Colon (tissue), 2 donors: Measurements from ENCODE around the gene MRPS27.
"Not testable (repeated sequence)": the region's sequence is repeated elsewhere in the genome, so short reads cannot be mapped to it uniquely, and the experiment has no call there.

Experiments used
- FAIRE-seq: peaks from 2 replicates; lab custom pipeline; 2012; peaks lifted over from hg19 to GRCh38; lab: Jason Lieb, UNC
- donor health status: control.
- donor health status: control.

MRPS27 gene

GRCh38 chr5:72325566-72326305, 5.7 kb upstream of the MRPS27 start:
- FAIRE-seq, result no peak

DNA sequence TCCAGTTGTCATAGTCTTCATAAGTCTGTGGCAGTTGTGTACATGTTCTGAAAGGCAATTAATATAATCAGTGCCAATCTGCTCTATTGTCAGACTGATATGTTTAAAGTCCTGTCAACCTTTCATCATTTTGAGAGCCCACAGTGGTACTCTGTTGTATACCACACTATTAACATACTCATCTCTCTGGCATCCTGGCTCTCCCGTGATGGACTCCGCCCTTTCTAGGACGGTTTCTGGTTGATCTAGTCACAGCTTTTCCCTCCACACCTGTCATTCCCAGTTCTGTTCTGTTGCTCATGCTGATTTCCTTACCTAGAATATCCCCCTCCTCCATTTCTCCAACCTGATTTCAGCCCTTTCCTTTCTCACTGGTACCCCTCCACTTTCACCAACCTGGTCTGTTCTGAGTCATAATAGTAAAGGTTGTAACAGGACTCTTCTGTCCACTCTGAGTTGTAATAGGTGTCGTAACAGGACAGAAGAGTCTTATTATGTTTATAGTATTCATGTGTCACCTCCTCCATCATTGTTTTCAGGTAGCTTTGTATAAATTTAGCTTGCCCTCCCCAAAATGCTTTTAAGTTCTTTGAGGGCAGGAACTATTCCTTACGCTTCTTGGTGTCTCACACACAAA, 4.3 kb upstream of the MRPS27 start:
- no peak for FAIRE-seq

DNA sequence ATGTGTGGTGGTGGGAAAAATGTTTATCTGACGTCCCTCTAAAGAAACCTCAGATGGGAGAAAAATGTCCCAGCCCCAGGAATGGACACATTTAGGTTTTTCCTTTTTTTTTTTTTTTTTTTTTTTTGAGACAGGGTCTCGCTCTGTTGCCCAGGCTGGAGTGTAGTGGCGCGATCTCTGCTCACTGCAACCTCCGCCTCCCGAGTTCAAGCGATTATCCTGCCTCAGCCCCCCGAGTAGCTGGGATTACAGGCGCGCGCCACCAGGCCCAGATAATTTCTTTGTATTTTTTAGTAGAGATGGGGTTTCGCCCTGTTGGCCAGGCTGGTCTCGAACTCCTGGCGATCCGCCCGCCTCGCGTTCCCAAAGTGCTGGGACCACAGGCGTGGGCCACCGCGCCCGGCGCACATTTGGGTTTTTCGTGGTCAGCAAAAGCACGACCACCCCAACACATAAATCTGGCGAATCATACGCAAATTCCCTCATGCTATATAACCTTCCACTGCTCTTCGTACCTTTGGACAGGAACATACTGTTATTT, 535 bp downstream of the MRPS27 start:
- not testable (repeated sequence) for FAIRE-seq

DNA sequence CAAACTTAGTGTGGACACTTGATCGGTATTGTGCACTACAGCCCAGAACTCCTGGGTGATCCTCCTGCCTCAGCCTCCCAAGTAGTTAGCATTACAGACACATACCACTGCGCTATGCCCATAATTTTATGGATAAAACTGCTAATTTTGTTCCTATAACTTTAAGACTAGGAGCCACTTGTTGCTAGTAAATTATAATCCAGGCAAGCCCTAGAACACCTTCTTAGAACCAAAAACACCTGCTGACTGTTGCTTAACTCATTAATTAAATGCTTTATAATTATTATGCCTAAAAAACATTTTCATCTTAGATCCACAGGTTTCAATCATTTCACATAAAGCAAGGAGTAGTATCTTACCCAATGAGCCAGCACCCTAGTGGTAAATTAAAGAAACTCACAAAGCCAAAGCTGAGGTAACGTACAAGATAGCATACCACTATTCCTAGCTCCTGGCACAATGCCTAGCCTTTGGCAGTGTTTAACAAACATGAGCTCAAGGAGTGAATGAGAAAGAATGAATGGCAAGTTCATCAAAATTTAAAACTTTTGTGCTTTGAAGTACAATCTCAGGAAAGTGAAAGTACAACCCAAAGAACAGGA, 5.4 kb downstream of the MRPS27 start:
- FAIRE-seq, result no peak

DNA sequence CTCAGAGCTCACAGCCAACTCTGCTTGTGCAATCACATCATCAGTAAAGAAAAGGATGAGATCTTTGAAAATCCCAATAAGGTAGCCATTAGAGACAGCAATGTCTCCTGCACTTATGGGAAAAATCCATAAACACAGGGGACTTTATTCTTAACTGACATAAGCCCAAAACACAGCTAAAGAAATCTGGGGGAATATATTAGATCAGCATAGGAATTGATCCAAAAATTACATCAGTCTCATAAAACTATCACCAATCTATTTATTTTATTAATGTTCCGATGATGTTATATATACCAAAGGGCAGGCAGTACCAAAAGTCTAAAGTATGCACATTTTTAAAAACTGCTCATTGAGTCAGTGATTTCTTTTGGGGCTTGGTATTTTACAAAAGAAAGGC, 6.9 kb downstream of the MRPS27 start:
- FAIRE-seq, result no peak

DNA sequence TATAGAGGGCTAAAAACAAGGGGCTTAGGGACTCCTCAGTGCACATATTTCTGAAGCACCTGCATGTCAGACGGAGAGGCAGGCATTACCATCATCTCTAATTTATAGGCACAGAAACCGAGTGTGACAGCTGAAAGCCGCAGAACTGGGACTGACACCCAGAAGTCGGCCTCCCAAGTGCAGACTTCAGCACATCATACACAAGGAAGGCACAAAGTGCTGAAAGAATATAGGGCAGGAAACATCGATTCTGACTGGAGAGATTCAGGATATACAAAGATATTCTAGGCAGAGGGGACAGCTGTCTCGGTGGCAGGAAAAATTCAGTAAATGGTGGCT, 11.2 kb downstream of the MRPS27 start:
- no peak for FAIRE-seq

DNA sequence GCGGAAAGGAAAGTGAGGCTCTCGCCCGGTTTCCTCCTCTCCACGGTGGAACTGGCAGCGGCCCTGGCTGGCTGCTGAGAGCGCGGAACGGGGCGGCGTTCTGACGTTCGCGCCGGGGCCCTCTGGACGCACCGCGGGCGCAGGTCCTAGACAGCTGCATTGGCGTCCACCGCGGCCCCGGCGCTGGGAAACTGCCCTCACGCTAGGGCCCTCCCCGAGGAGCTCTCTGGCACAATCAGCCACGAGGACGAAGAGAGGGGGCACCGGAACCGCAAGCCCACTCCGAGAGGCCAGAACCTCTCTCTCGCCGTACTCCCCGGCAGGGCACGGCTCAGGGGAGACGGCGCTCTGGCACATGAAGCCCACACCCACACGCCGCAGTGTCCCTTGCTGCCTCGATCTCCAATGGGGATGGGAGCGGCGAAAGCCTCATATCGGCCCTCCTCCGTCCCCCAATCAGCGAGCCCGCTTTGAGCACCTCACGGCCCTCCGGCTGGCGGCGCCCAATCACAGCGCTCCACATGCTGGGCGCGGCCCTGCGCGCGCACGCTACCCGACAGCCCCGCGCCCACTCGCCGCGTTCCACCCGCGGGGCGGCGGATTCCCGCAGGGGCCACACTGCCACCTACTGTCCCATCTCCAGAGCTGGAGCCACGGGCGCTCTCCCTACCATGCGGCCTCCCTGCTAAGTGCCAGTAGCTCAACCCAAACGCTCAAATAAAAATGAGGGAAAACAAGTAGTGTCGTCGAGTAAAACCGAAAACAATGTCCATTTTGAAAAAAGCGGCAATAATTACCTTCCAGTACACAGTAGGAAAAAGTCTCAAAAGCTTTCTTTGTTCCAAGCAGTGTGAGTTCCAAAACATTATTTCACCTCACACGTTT, 11.8 kb downstream of the MRPS27 start:
- no peak for FAIRE-seq

- no peak for FAIRE-seq
These were observed 12.5 kb downstream of the MRPS27 start for GRCh38 chr5:72307573-72307967.

DNA sequence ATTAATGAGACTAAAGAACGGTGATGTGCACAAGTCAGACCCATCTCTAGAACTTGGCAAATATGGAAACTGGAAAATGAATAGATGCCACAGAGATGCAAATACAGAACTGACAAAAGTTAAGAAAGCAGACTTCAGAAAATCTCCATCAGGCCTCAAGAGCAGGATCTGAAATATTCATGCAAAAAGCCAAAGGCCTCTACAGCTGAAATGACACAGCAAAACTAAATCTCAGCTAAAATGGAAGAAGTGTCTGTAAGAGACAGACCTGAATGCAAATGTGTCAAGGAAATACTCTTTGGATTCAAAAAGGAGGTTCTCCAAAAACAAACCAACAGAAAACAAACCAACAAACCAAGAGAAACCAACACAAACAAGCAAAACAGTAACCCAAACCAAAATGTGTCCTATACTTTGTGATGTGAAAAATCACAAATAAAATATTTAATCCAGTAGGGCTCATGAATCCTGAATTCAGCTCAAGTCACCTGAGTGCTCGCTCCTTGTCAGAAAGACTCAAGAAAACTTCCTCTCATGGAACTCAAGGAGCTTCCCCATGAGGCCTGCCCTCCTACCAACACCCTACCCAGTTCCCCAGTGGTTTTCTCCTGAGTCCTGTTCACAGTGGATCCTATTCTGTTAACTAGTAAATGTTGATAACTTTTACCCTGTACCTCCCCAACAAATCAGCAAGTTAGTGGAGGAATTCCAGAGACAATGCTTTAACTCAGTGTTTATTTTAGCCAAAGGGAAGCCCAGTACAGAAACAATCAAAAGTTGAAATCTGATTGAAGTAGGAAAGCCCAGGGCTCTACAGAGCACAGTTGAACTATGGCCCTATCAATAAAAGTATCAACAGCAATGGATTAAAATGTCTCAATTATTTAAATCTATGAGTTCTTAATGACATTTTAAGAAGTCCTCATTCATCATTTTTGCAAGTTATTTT, 14.6 kb downstream of the MRPS27 start:
- FAIRE-seq, result no peak

- no peak for FAIRE-seq
These were observed 17.9 kb downstream of the MRPS27 start for GRCh38 chr5:72302171-72302570.

DNA sequence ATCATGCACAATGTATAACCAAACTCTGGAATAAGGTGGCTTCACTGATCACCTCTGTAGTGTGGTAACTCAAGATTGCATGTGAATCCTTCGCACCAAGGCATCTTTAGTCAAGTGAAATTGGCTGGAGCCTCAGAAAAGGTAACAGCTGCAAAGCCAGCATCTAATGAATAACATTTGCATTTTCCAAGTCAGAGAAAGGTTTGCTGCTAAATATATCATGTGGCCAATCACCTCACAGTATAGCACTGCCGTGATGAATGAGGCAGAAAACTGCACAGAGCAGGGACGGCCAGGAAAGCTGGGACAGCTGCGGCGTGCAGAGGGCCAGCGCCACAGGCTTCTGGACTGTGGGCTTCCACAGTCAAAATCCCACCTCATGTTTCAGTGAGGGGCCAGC, 18.5 kb downstream of the MRPS27 start:
- no peak for FAIRE-seq

DNA sequence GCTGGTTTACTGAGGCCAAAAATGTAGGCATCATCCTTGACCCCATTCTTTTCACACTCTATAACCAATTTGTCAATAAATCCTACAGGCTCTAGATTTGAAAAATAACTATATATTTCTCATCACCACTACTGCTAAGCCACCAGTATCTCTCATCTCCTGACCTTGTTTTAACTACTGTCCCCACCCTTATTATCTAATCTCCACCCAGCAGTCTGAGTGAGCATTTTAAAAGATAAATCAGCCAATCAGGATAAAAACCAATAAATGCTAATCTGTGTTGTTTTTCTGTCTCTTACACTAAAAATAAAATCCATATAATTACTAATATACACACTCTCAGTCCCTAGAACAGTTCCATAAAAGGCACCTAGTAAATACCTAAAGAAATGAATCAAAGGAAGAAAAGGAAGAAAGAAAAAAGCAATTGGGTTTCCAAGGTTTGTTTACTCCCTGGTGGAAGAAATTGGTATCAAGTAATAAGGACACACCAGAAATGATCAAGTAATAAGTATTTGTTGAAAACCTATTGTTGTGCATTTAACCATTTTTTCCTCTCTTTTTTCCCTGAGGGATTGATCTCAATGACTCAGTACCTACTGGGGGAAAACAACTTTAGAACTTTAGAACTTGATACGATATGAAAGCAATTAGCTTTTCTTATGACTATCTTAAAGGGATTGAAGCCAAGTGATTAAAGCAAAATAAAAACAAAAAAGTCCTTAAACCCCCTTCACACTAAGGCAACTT, 19.3 kb downstream of the MRPS27 start:
- no peak for FAIRE-seq

DNA sequence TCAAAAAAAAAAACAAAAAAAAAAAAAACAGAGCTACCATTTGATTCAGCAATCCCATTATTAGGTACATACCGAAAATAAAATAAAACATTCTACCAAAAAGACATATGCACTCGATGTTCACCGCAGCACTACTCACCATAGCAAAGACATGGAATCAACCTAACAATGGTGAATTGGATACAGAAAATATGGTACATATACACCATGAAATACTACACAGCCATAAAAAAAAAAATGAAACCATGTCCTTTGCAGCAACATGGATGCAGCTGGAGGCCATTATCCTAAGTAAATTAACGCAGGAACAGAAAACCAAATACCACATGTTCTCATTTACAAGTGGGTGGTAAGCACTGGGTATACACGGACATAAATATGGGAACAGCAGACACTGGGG, 21.3 kb downstream of the MRPS27 start:
- FAIRE-seq, result no peak

DNA sequence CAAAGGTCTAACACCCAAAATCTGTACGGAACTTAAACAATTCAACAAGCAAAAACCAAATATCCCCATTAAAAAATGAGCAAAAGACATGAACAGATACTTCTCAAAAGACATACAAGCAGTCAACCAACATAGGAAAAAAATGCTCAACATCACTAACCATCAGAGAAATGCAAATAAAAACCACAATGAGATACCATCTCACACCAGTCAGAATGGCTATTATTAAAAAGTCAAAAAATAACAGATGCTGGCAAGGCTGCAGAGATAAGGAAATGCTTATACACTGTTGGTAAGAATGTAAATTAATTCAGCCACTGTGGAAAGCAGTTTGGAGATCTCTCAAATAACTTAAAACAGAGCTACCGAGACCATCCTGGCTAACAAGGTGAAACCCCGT, 21.9 kb downstream of the MRPS27 start:
- not testable (repeated sequence) for FAIRE-seq

- no peak for FAIRE-seq
These were observed 23.8 kb downstream of the MRPS27 start for GRCh38 chr5:72296256-72296655.

- FAIRE-seq, result no peak
These were observed 24.5 kb downstream of the MRPS27 start for GRCh38 chr5:72295539-72295938.

DNA sequence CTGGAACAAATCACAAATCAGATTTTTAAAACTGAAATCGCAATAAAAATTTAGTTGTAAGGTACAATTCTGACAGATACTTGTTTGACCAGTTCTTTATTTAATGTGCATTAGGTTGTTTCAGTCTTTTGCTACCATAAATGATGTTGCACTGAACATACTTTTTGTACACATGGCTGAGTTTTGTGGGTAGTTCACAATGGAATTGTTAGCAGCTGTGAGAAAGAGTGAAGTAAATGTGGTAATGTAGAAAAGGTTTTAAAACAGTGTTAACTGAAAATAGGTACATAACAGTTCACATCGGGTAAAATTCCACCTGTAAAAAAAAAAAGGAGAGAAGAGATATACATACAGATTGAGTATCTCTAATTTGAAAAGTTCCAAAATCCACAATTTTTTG, 25.6 kb downstream of the MRPS27 start:
- FAIRE-seq, result no peak

GRCh38 chr5:72293495-72294055, 26.5 kb downstream of the MRPS27 start:
- no peak for FAIRE-seq

GRCh38 chr5:72292411-72292810, 27.6 kb downstream of the MRPS27 start:
- no peak for FAIRE-seq

- no peak for FAIRE-seq
These were observed 28.4 kb downstream of the MRPS27 start for GRCh38 chr5:72291601-72292000.
